Measurements from ENCODE around the gene PRIM2.
"Not testable (repeated sequence)": the region's sequence is repeated elsewhere in the genome, so short reads cannot be mapped to it uniquely, and the experiment has no call there.

The PRIM2 gene

DNA sequence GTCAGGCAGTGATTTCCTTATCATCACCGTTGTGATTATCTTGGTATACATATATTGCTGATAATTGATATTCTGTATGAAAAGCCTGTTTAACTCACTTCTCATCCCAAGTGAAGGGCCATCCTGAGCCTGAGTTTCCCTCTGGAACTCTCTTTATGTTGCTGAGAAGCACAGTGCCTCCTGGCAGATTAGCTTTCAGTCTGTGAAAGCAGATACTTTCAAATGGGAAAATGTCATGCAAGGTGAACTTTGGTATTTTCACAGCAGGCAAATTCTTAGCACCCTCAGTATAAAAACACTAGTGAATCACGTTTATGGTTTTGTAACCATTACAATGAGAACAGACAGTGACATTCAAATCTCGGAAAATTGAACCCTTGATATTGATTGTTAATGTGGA is 151.6 kb downstream of the PRIM2 start:
- CTCF ChIA-PET: no interaction called here
- POLR2A ChIA-PET: no interaction called here
- TF ChIP-seq, protein P1, sequence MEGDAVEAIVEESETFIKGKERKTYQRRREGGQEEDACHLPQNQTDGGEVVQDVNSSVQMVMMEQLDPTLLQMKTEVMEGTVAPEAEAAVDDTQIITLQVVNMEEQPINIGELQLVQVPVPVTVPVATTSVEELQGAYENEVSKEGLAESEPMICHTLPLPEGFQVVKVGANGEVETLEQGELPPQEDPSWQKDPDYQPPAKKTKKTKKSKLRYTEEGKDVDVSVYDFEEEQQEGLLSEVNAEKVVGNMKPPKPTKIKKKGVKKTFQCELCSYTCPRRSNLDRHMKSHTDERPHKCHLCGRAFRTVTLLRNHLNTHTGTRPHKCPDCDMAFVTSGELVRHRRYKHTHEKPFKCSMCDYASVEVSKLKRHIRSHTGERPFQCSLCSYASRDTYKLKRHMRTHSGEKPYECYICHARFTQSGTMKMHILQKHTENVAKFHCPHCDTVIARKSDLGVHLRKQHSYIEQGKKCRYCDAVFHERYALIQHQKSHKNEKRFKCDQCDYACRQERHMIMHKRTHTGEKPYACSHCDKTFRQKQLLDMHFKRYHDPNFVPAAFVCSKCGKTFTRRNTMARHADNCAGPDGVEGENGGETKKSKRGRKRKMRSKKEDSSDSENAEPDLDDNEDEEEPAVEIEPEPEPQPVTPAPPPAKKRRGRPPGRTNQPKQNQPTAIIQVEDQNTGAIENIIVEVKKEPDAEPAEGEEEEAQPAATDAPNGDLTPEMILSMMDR (IDR thresholded peaks at IDR 0.05; ENCODE audit: control extremely low read depth, extremely low read depth, low read depth, missing control alignments): no peak
- DNase-seq (ENCODE audit: extremely low spot score): no peak

DNA sequence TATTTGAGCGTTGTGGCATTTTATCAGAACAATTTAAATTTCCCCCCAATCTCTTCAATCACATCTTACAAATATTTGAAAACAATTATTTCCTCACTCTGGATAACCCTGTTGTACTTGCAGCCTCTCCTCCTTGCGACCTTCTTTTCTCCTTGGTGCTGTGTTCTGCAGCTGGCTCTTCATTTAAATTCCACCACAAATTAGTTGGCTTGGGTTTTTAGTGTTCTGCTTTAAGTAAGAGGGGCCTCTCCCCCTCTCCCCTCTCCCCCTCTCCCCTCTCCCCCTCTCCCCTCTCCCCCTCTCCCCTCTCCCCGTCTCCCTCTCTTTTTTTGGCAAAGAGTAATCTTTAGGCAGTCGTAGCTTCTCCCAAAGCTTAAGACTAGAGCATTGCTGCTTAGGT is 152.7 kb downstream of the PRIM2 start:
- CTCF ChIA-PET: interaction anchor here (1.1 kb wide), 1 partner anchor 535 kb away, joined by 3 read pairs; no protein-coding TSS in a partner anchor
- DNase-seq (ENCODE audit: extremely low spot score); POLR2A ChIA-PET: not testable (repeated sequence)

DNA sequence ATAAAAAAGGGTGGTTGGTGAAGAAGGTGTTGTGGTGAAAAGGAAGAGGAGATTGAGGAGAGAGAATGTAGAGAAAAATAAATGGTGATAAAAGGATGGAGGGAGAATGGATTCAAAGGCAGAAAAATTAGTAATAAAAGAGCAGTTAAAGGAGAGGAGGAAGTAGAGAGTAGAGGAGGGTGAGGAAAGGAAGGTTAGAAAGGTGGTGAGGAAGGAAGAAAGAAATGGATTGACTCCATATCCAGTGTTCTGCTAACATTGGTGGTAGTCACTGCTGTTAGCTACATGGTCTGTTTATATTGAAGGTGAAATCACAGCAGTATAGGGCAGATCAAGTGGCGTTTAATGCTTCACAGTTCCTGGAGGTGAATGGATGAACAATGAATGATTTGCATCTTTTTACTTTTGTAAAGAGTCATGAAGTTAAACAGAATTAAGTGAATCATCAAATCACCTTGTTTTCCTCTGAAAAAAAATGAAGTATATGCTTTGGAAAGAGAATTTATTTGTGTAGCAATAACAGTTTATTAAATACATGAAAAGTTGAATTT is 154.0 kb downstream of the PRIM2 start:
- POLR2A ChIA-PET; DNase-seq (ENCODE audit: extremely low spot score): not testable (repeated sequence)
- CTCF ChIA-PET: interaction anchor here (1.1 kb wide), 1 partner anchor 537 kb away, joined by 3 read pairs; no protein-coding TSS in a partner anchor

DNA sequence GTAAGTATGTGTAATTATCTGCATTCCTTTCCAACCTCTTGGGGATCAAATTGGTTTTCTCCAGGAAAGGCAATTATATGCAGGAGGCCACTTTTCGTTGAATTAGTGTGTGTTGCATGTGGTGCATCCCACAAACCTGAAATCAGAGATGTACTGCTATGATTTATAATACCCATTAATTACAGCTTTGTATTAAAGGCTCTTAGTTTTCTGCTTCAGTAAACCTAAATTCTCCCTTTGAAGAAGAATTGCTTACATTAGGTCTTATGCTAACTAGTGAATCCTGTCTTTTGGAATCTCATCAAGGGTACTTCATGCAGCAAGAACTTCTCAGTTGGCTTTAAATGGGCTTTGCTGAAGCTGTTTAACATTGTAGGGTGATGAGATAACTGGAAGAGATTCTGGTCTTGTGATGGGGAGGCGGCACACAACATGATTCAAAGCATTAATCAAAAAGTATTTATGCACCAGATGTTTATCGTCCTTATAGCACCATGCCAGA is 155.5 kb downstream of the PRIM2 start:
- POLR2A ChIA-PET; CTCF ChIA-PET; DNase-seq (ENCODE audit: extremely low spot score): not testable (repeated sequence)

DNA sequence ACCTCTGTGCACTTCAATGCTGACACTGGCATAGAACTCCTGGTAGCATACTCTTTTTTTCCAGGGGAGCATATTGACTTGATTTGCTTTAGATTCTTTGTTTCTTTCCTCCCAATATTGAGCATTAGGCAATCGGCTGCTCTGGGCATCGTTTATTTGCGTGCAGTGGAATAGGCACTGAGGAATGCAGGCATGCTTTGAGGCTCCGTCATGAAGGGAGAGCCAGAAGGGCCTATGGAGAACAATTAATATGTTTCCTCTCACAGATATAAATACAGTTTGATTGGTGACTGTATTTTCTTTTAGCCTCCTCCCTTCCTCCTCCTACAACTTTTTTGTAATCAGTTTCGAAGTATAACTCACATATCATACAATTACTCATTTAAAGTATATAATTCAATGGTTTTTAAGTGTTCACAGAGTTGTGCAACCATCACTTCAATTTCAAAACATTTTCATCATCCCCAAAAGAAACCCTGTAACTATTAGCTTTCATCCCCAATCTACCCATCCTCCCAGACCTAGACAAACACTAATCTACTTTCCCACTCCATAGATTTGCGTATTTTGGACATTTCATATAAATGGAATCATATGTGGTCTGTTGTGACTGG is 157.5 kb downstream of the PRIM2 start:
- POLR2A ChIA-PET; CTCF ChIA-PET; DNase-seq (ENCODE audit: extremely low spot score): not testable (repeated sequence)

DNA sequence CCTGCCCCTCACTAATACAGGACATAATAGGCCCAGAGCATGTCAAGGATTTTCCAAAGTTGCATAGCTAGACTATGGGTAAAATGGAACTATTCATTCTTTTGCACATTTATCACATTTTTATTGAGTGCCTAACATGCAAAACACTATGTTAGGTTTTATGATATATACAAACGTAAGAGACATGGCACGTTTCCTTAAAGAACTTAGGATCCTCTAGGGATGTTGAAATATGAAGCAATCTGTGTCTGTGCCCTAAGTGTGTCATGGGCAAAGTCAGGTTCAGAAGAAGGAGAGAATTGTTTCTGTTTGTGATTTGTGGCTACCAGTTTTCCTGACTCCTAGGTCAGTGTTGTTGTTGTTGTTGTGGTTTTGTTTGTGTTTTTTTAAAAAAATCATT is 158.2 kb downstream of the PRIM2 start:
- POLR2A ChIA-PET; CTCF ChIA-PET; DNase-seq (ENCODE audit: extremely low spot score): not testable (repeated sequence)

DNA sequence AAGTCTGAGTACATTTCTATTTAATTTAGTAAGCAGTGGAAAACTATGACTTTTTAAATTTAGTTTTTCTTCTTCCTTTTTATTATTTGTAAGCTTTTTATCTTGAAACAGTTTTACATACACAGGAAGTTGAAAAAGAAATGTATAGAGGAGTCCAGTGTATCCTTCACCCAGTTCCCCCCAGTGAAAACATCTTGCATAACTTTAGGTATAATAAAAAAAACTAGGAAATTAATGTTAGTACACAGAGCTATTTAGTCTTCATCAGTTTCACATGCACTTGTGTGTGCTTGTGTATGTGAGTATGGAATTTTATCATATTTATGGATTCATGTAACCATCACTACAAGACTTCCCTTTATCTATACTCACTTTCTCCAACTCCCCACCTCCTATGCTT is 162.8 kb downstream of the PRIM2 start:
- POLR2A ChIA-PET; DNase-seq (ENCODE audit: extremely low spot score); CTCF ChIA-PET: not testable (repeated sequence)

DNA sequence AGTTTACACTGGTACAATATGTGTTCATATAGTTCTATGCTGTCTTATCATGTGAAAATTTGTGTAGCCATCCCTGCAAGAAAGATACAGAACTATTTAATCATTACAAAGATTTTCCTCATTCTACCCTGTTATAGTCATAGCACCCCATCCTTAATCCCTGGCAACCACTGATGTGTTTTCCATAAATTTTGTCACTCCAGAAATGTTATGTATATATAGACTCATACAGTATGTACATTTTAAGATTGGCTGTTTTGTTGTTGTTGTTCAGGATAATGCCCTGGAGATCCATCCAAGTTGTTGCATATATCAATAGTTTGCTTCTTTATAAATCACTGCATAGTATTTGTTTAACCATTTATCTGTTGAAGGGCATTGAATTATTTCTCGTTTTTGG is 163.7 kb downstream of the PRIM2 start:
- CTCF ChIA-PET; DNase-seq (ENCODE audit: extremely low spot score); POLR2A ChIA-PET: not testable (repeated sequence)

DNA sequence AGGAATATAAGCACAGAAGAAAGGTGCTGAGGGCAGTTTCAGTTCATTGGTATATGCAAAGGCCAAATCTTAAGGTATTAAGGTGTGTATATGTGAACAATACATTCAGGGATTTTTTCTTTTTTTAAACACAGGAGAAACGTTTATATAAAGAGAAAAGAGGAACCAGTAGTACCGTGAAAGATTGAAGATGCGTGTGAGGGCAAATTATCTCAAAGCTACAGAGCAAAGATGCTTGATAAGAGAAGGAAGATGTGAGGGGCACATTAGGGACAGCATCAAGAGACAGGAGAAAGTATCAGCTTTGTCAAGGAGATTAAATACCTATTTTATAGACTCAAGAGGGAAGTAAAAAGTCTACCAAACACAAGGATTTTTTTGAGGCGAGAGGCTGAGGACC is 165.0 kb downstream of the PRIM2 start:
- CTCF ChIA-PET; POLR2A ChIA-PET; DNase-seq (ENCODE audit: extremely low spot score): not testable (repeated sequence)

DNA sequence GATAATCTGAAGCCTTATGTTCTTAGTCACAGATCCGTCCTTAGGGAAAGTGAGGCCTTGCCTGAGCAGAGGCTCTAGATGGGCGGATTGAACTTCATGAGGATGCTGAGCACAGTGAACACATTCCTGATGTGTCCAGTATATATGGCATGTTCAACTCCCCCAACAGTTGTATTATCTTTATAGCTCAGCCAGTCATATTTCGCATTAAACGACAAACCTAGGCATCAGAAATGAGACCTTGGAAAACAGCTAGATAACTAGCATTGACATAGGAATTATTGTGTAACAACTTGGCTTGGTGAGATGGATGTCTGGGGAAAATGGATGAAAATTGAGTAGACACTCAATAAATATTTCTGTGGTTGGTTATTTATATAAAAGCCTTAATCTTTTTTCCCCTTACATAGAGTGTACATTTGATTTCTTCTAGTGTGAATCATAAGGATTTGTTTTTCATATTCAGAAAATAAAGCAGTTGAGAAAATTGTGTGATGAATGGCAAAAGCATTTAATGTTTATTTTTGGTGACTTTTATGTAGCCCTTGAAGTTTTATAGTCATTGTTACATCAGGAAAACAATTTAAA is 169.2 kb downstream of the PRIM2 start:
- POLR2A ChIA-PET; DNase-seq (ENCODE audit: extremely low spot score): not testable (repeated sequence)
- CTCF ChIA-PET: interaction anchor here (1.2 kb wide), 1 partner anchor 8 kb away, joined by 3 read pairs; no protein-coding TSS in a partner anchor

DNA sequence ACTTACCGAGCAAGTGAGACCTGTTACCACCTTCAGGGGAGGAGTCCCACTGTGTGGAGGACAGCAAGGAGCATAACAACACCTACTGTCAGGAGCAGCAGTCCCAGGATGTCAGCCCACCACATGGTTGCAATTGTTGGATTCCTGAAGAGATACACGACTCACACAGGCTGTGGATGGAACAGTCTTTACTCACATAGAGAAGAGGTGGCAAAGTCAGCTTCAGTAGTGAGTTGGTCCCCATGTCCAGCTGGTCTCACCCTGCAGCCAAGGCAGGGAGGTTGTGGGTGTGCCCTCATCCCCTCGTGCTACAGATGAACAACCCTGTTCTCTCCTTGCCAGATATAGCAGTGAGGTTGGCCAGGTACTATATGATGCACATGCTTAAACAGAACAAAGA is 171.1 kb downstream of the PRIM2 start:
- CTCF ChIA-PET; DNase-seq (ENCODE audit: extremely low spot score): not testable (repeated sequence)

DNA sequence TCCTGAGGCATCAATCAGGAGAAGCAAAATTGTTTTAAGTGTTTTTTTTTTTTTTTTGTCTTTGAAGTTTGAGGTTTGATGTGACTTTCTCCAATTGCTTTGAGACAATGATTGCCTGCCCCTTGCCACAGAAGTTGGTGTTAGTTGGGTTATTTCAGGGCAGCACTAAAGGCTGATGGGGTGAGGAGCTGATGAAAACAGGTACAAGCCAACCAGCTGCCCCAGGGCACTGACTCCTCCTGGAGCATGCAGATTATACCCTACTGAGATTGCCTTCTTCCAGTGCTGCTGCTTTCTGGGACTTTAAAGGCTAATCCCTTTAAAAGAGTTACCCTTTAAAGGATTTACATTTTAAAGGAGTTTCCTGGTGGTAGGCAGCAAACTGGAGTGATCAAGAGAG is 172.5 kb downstream of the PRIM2 start:
- CTCF ChIA-PET; DNase-seq (ENCODE audit: extremely low spot score); POLR2A ChIA-PET: not testable (repeated sequence)

More for the DNA sequence above, 171.1 kb downstream of the PRIM2 start:
- POLR2A ChIA-PET: not testable (repeated sequence)

DNA sequence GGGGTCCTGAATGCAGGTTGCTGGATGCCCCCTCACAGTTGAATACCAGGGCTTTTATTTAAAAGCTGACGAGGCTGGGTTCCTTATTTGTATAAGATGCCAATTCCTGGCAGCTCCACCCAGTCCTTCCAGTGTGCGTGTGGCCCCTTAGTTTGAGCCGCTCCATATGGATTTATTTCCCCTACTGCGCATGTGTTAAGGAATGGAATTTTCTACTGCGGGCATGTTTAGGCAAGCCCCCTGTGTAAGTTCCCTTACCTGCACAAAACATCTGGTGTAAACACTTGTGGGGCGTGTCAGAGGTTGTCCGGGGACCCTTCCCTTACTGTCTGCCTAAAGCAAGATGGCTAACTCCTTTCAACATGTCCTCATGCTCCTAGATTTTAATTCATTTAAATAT is 174.4 kb downstream of the PRIM2 start:
- CTCF ChIA-PET; DNase-seq (ENCODE audit: extremely low spot score); POLR2A ChIA-PET: not testable (repeated sequence)

DNA sequence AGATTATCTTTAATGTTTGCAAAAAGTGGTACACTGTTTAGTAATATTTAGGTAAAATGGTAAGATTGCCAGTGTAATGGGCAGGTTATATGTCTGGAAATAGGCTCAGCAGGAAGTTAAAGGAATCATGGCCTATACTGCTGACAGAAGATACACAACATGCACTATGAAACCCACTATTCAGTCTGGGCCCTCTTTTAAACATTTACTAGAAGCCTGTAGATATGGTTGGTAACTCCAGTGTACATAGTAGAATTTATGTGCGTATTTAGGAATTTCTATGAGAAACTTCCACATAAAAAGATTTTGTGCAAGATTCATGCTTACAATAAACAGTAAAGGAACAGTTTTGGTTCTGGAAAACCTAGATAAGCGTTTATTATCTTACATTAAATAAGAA is 178.8 kb downstream of the PRIM2 start:
- CTCF ChIA-PET; DNase-seq (ENCODE audit: extremely low spot score); POLR2A ChIA-PET: not testable (repeated sequence)

DNA sequence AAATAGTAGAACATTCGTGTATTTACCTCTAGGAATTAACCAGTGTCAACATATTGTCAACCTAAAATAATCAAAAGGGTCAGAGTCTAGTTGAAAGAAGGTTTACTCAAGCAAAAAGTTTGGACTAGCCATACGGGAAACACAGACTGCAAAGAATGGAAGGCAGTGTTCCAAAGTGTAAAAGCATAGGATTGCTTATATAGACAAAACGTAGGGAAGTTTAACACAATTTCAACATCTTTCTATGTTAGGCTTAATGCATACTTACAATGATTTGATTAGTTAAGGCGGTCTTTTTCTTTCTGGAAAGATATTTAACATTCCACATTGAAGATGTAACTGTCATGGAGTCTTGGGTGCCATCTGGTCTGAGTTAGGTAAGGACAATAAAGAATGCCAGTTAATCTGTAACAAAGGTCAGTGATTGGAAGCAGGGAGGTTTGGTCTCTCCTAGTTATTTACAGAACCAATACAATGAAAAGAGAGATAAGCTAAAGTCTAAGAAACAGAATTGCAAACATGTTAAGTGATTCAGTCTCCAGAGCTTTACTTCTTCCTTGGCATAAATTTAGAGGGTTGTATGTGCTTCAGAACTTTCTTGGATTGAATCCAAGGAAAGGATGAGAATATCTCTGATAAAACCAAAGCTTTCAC is 183.1 kb downstream of the PRIM2 start:
- POLR2A ChIA-PET; DNase-seq (ENCODE audit: extremely low spot score): not testable (repeated sequence)

DNA sequence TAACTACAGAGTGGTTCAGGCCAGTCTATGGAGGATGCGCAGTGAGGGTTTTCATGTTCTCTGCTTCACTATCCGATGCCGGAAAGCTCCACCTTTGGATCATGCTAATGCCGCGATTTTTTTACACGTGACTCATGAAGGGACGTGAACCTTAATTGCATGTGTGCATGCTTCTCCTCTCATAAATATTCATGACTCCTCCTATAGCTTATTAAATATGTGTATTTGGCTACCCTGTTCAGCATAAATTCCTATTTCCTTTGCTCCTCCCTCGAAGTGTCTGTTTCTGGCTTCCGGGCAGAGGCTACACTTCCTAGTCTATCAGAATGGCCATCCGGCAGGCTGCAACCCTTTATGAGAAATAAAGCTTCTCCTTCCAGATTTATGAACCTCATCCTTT is 185.0 kb downstream of the PRIM2 start:
- CTCF ChIA-PET; DNase-seq (ENCODE audit: extremely low spot score); POLR2A ChIA-PET: not testable (repeated sequence)

More for the DNA sequence above, 183.1 kb downstream of the PRIM2 start:
- CTCF ChIA-PET: not testable (repeated sequence)

DNA sequence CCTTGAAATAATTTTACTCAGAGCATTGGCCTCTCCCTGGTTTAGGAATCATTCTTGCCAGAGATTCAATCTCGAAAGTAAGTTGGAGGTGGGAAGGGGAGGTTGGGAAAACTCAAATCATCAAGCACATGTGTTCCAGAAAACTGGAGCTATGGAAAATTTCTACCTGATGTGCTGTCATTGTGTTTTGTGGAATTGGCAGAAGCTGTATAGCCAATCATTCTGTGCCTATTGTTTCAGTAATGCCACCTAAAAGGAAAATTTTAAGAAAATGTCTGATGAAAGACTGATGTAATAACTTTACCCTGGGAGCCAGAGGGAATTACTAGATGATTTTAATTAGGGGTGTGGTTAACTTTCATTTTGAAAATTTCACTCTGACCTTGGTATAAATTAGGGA is 187.8 kb downstream of the PRIM2 start:
- CTCF ChIA-PET; POLR2A ChIA-PET; DNase-seq (ENCODE audit: extremely low spot score): not testable (repeated sequence)

DNA sequence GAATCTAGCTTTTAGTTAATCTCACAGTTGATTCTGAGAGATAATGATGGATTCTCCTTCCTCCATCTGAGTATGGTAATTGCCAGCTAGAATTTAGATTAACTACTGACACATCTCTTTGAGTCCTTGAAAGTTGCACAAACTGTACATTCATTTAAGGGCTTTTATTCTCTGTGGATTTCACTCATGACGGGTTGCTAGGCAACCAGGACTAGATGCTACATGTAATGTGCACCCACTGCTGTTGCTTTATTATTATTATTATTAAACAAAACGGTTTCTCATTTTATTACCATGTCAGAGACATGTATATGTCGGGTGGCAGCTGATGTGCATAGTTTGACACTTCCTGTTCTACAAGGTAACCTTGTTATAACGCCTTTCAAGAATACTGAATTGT is 193.0 kb downstream of the PRIM2 start:
- CTCF ChIA-PET; POLR2A ChIA-PET; DNase-seq (ENCODE audit: extremely low spot score): not testable (repeated sequence)
